RWPE2 (cell line): ENCODE results near the gene MYOZ3.

Experiments
- ATAC-seq: fragments of 200-7000 bp; cut with Tn5 transposase; 3 replicates; pipeline ENCODE4 v1.9.1; 2021; ENCODE audit warnings: low read depth
- DNase-seq: peaks from one replicate; pipeline ENCODE4 v3.0.0-alpha.2; 2020; ENCODE audit warnings: low spot score
- H3K27ac ChIP-seq: fragments of 450-650 bp; 2 replicates; pipeline ENCODE4 v1.5.1; 2017; ENCODE audit warnings: mild to moderate bottlenecking; ENCODE audit not compliant: poor library complexity, severe bottlenecking
- H3K27me3 ChIP-seq: fragments of 250-450 bp; sonication (Bioruptor Pico); 2 replicates; pipeline ENCODE4 v1.5.1; 2021; ENCODE audit warnings: mild to moderate bottlenecking, moderate library complexity; ENCODE audit not compliant: insufficient read depth, poor library complexity, severe bottlenecking
- H3K36me3 ChIP-seq: fragments of 250-450 bp; sonication (Bioruptor Pico); 2 replicates; pipeline ENCODE4 v1.5.1; 2020; ENCODE audit warnings: low read depth, mild to moderate bottlenecking, moderate library complexity
- H3K4me1 ChIP-seq: fragments of 250-450 bp; sonication (Bioruptor Pico); 2 replicates; pipeline ENCODE4 v1.5.1; 2021; ENCODE audit warnings: mild to moderate bottlenecking, moderate library complexity; ENCODE audit not compliant: insufficient read depth, poor library complexity, severe bottlenecking
- H3K4me3 ChIP-seq: fragments of 250-450 bp; sonication (Bioruptor Pico); 2 replicates; pipeline ENCODE4 v1.5.1; 2021; ENCODE audit warnings: mild to moderate bottlenecking, moderate library complexity; ENCODE audit not compliant: severe bottlenecking
- H3K9me3 ChIP-seq: fragments of 250-450 bp; sonication (Bioruptor Pico); 2 replicates; pipeline ENCODE4 v1.5.1; 2021; ENCODE audit warnings: mild to moderate bottlenecking, moderate library complexity; ENCODE audit not compliant: severe bottlenecking
- CTCF ChIP-seq: fragments of 450-650 bp; IDR thresholded peaks from one replicate; pipeline ENCODE4 v1.5.1; 2017; ENCODE audit warnings: mild to moderate bottlenecking, moderate library complexity; ENCODE audit not compliant: poor library complexity, severe bottlenecking

MYOZ3 gene

GRCh38 chr5:150636391-150637244 is 24.4 kb upstream of the MYOZ3 start:
- ATAC-seq (peak; percentile 63), DNase-seq (no peak)
- Histone ChIP-seq H3K4me3 (no peak overlapping the region), H3K36me3 (no peaks in the 10 kb centered on the region), H3K27me3 (no peaks in the 10 kb centered on the region), H3K27ac (peak overlapping the region; percentile 93), H3K9me3 (no peaks in the 10 kb centered on the region), H3K4me1 (peaks cover 50% of the 10 kb centered on the region)
- no peak for TF ChIP-seq CTCF

GRCh38 chr5:150637245-150638052 is 23.6 kb upstream of the MYOZ3 start:
- DNase-seq = no peak
- H3K36me3 ChIP-seq = no peaks in the 10 kb centered on the region
- no peaks in the 10 kb centered on the region for H3K9me3 ChIP-seq
- no peaks in the 10 kb centered on the region for H3K27me3 ChIP-seq
- peak overlapping the region; percentile 93 for H3K27ac ChIP-seq
- H3K4me3 ChIP-seq = no peak overlapping the region
- TF ChIP-seq CTCF = peak; percentile 7
- peak; percentile 30 for ATAC-seq
- peaks cover 58% of the 10 kb centered on the region for H3K4me1 ChIP-seq

- Histone ChIP-seq H3K9me3 (no peaks in the 10 kb centered on the region), H3K4me1 (peaks cover 64% of the 10 kb centered on the region), H3K36me3 (no peaks in the 10 kb centered on the region), H3K27ac (peak overlapping the region; percentile 93), H3K27me3 (no peaks in the 10 kb centered on the region), H3K4me3 (no peak overlapping the region)
- ATAC-seq (no peak), DNase-seq (no peak)
- TF ChIP-seq CTCF = no peak
Observed at GRCh38 chr5:150638053-150638444, 23.0 kb upstream of the MYOZ3 start.

GRCh38 chr5:150638488-150639376 is 22.3 kb upstream of the MYOZ3 start:
- Histone ChIP-seq H3K36me3 (no peaks in the 10 kb centered on the region), H3K4me3 (no peak overlapping the region), H3K27ac (peak overlapping the region; percentile 93), H3K9me3 (no peaks in the 10 kb centered on the region), H3K27me3 (no peaks in the 10 kb centered on the region), H3K4me1 (peaks cover 70% of the 10 kb centered on the region)
- DNase-seq (no peak), ATAC-seq (no peak)
- TF ChIP-seq CTCF = no peak
